Upper lobe of left lung (tissue), 4 donors: ENCODE measurements around the gene SYNGR1.

Experiments
- CTCF ChIP-seq, 6 experiments: fragments of 450-650 bp in 4 of 6; fragments of 200-600 bp in 2 of 6; sonication (generic) in 2 of 6; IDR thresholded peaks; one replicate each; pipeline ENCODE4 v1.5.1; 2016 to 2019; ENCODE audit warnings: antibody characterized with exemption in 6 of 6
- POLR2A ChIP-seq, 4 donors: fragments of 450-650 bp; IDR thresholded peaks; one replicate each; pipeline ENCODE4 v1.5.1; 2016 to 2017; ENCODE audit warnings: antibody characterized with exemption in 4 of 4, mild to moderate bottlenecking in 2 of 4

- TF ChIP-seq CTCF (IDR thresholded peaks at IDR 0.05) (no peak), POLR2A (IDR thresholded peaks at IDR 0.05) (no peak)
Observed at GRCh38 chr22:39392341-39392948, 42.7 kb downstream of the SYNGR1 start.
